ENCODE data around the gene TAGLN2. TPM values are rescaled to one million over a fixed set of nuclear protein-coding genes. Genes with fewer than 3 reads are reported as not detected.
"Not testable (repeated sequence)": the region's sequence is repeated elsewhere in the genome, so short reads cannot be mapped to it uniquely, and the experiment has no call there.

The TAGLN2 gene
- polyA plus RNA-seq, 1 experiment, result 745 TPM

- Histone ChIP-seq H3K27me3 (ENCODE audit: control insufficient read depth, insufficient read depth, low read length) (no peaks in the 10 kb centered on the region), H3K36me3 (ENCODE audit: control insufficient read depth, insufficient read depth, low read length) (no peaks in the 10 kb centered on the region), H3K4me3 (ENCODE audit: low read depth, low read length) (no peak overlapping the region)
- DNase-seq (ENCODE audit: low read depth), result no peak
- TF ChIP-seq, protein P1, sequence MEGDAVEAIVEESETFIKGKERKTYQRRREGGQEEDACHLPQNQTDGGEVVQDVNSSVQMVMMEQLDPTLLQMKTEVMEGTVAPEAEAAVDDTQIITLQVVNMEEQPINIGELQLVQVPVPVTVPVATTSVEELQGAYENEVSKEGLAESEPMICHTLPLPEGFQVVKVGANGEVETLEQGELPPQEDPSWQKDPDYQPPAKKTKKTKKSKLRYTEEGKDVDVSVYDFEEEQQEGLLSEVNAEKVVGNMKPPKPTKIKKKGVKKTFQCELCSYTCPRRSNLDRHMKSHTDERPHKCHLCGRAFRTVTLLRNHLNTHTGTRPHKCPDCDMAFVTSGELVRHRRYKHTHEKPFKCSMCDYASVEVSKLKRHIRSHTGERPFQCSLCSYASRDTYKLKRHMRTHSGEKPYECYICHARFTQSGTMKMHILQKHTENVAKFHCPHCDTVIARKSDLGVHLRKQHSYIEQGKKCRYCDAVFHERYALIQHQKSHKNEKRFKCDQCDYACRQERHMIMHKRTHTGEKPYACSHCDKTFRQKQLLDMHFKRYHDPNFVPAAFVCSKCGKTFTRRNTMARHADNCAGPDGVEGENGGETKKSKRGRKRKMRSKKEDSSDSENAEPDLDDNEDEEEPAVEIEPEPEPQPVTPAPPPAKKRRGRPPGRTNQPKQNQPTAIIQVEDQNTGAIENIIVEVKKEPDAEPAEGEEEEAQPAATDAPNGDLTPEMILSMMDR (IDR thresholded peaks at IDR 0.05; ENCODE audit: insufficient read depth, low read depth, low read length), result no peak
- ChIA-PET CTCF (interaction anchor here (0.8 to 1.6 kb wide), 3 partner anchors 14 to 107 kb away, joined by 3 to 4 read pairs (median 4); no protein-coding TSS in a partner anchor), POLR2A (no interaction called here)
These were observed 18.3 kb downstream of the TAGLN2 start for GRCh38 chr1:159906960-159907359.

- H3K4me3 ChIP-seq (ENCODE audit: low read depth, low read length); DNase-seq (ENCODE audit: low read depth); H3K36me3 ChIP-seq (ENCODE audit: control insufficient read depth, insufficient read depth, low read length); POLR2A ChIA-PET; H3K27me3 ChIP-seq (ENCODE audit: control insufficient read depth, insufficient read depth, low read length): not testable (repeated sequence)
- CTCF ChIA-PET, result interaction anchor here (2.8 kb wide), 1 partner anchor 12 kb away, joined by 12 read pairs; no protein-coding TSS in a partner anchor
These were observed 21.3 kb downstream of the TAGLN2 start for GRCh38 chr1:159904036-159904435.

GRCh38 chr1:159902541-159902940 lies 22.8 kb downstream of the TAGLN2 start:
- CTCF ChIA-PET, result interaction anchor here (1.2 to 2.8 kb wide), 4 partner anchors 10 to 106 kb away, joined by 3 to 12 read pairs (median 4); no protein-coding TSS in a partner anchor

DNA sequence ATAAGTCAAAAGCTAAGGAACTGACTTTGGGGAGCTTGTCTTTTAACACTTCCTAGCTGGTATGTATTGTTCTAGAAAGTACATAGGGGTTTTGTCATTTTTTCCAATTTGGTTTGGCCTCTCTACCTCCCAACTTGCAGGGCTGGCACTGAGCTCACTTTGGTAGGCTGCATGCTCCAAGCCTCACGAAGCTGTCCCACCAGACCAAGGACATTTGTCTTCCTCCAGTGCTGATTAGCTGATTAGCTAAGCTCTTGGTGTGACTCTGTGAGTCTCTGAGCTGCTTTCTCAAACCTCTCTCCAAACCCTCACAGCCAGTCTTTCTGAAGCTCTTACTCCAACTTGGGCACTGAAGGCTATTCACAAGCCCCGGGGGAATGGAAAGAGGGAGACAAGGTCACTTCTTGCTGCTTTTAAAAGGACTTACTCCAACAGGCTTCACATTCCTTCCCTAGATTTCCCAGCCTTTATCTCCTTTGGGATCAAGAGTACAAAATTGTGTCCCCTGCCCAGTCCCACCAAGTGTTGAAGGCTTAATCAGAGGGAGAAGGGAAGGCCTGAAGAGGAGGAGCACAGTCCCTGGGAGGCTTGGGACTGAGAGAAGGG lies 24.4 kb downstream of the TAGLN2 start:
- H3K27me3 ChIP-seq (ENCODE audit: control insufficient read depth, insufficient read depth, low read length), result no peaks in the 10 kb centered on the region
- CTCF ChIA-PET, result interaction anchor here (1.3 to 2.1 kb wide), 4 partner anchors 9 to 107 kb away, joined by 3 to 11 read pairs (median 8); no protein-coding TSS in a partner anchor

More at GRCh38 chr1:159902541-159902940, 22.8 kb downstream of the TAGLN2 start:
- TF ChIP-seq, protein P1 (IDR thresholded peaks at IDR 0.05; ENCODE audit: insufficient read depth, low read depth, low read length), result no peak
- H3K36me3 ChIP-seq (ENCODE audit: control insufficient read depth, insufficient read depth, low read length), result no peaks in the 10 kb centered on the region
- no peak for DNase-seq (ENCODE audit: low read depth)
- POLR2A ChIA-PET, result no interaction called here
- no peak overlapping the region for H3K4me3 ChIP-seq (ENCODE audit: low read depth, low read length)
- H3K27me3 ChIP-seq (ENCODE audit: control insufficient read depth, insufficient read depth, low read length), result no peaks in the 10 kb centered on the region

GRCh38 chr1:159900086-159900680 lies 25.1 kb downstream of the TAGLN2 start, which contains the start of gene CFAP45:
Gene CFAP45 (minus strand): TSS chr1:159900165. CDS start chr1:159900098, 67 bp downstream.
- no peaks in the 10 kb centered on the region for H3K27me3 ChIP-seq (ENCODE audit: control insufficient read depth, insufficient read depth, low read length)
- CTCF ChIA-PET, result interaction anchor here (1.3 to 2.1 kb wide), 3 partner anchors 8 to 107 kb away, joined by 3 to 11 read pairs (median 11); no protein-coding TSS in a partner anchor
- POLR2A ChIA-PET, result no interaction called here
- no peak for DNase-seq (ENCODE audit: low read depth)
- no peak within 1 kb of the TSS for H3K4me3 ChIP-seq (ENCODE audit: low read depth, low read length)
- TF ChIP-seq, protein P1 (IDR thresholded peaks at IDR 0.05; ENCODE audit: insufficient read depth, low read depth, low read length), result no peak
- no peaks in the 10 kb centered on the region for H3K36me3 ChIP-seq (ENCODE audit: control insufficient read depth, insufficient read depth, low read length)

More for the DNA sequence above, 24.4 kb downstream of the TAGLN2 start:
- no peak overlapping the region for H3K4me3 ChIP-seq (ENCODE audit: low read depth, low read length)
- TF ChIP-seq, protein P1 (IDR thresholded peaks at IDR 0.05; ENCODE audit: insufficient read depth, low read depth, low read length), result no peak
- DNase-seq (ENCODE audit: low read depth), result no peak
- H3K36me3 ChIP-seq (ENCODE audit: control insufficient read depth, insufficient read depth, low read length), result no peaks in the 10 kb centered on the region
- POLR2A ChIA-PET, result no interaction called here

DNA sequence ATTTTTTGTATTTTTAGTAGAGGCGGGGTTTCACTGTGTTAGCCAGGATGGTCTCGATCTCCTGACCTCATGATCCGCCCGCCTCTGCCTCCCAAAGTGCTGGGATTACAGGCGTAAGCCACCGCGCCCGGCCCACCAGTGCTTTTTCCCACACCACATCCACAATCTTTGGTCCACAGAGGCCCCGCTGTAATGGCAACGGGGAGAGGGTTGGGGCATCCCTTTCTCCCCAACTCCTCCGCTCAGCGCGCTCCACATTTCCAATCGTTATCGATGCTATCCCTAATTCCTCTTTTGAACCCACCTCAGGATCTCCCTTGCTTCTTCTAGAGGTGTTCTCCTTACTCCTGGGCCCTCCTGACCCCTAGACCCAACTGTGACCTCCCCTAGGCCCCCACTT lies 25.7 kb downstream of the TAGLN2 start:
- DNase-seq (ENCODE audit: low read depth); H3K27me3 ChIP-seq (ENCODE audit: control insufficient read depth, insufficient read depth, low read length); POLR2A ChIA-PET; H3K4me3 ChIP-seq (ENCODE audit: low read depth, low read length); H3K36me3 ChIP-seq (ENCODE audit: control insufficient read depth, insufficient read depth, low read length): not testable (repeated sequence)
- CTCF ChIA-PET, result interaction anchor here (1.3 to 2.1 kb wide), 2 partner anchors 101 to 108 kb away, joined by 3 to 11 read pairs; no protein-coding TSS in a partner anchor

Measured in BJ (cell line).